ENCODE data around the gene BOLA3. TPM values are rescaled to one million over a fixed set of nuclear protein-coding genes. Genes with fewer than 3 reads are reported as not detected.

The BOLA3 gene
- total and polyA plus RNA-seq, 2 donors (not counting 3 experiments of a cell fraction or from before 2014, with no cell fraction given): 28.7 to 42.4 TPM

GRCh38 chr2:74174909-74175308 lies 27.2 kb upstream of the BOLA3 start:
- no peak overlapping the region for H3K4me2 ChIP-seq (ENCODE audit: insufficient read depth, low read length)
- peaks cover 5% of the 10 kb centered on the region for H4K20me1 ChIP-seq (replicated peaks; ENCODE audit: control insufficient read depth, extremely low read depth, insufficient read depth, low read length)
- H3K4me3 ChIP-seq (replicated peaks in 1 of 3; ENCODE audit: insufficient read depth in 1 of 3, low read depth in 1 of 3, low read length in 3 of 3): no peak overlapping the region
- no TSS peak for BruUV-seq (replicated peaks)
- peaks cover 9% of the 10 kb centered on the region for H3K4me1 ChIP-seq (ENCODE audit: control insufficient read depth, extremely low read depth, insufficient read depth, low read length)
- CTCF ChIA-PET: interaction anchor here (0.7 kb wide), 1 partner anchor 11 kb away, joined by 3 read pairs; no protein-coding TSS in a partner anchor
- H3K79me2 ChIP-seq (ENCODE audit: control insufficient read depth, insufficient read depth, low read length): peaks cover 66% of the 10 kb centered on the region
- dilution Hi-C loops (cut with MboI; ENCODE audit: extremely low pct_ligation_motif_present, low sequenced_read_pairs): no loop called here
- no peaks in the 10 kb centered on the region for H3K27me3 ChIP-seq (ENCODE audit: control insufficient read depth in 2 of 2, insufficient read depth in 2 of 2, low read length in 2 of 2)
- TF ChIP-seq POLR2A (IDR thresholded peaks at IDR 0.05; ENCODE audit: low read depth, low read length): no peak
- no peak for TF ChIP-seq POLR2AphosphoS5 (IDR thresholded peaks at IDR 0.05; ENCODE audit: insufficient read depth, low read depth, low read length)
- TF ChIP-seq MAX (IDR thresholded peaks at IDR 0.05; ENCODE audit: insufficient read depth, insufficient read length): no peak
- no peak for TF ChIP-seq CTCF (IDR thresholded peaks at IDR 0.05; ENCODE audit: extremely low read depth in 1 of 2, insufficient read depth in 1 of 2, low read depth in 1 of 2, low read length in 2 of 2)
- no peak for TF ChIP-seq JUN (IDR thresholded peaks at IDR 0.05; ENCODE audit: borderline replicate concordance, insufficient read depth, insufficient read length, low read depth)
- no peak for TF ChIP-seq FOS (IDR thresholded peaks at IDR 0.05; ENCODE audit: borderline replicate concordance, insufficient read depth, low read length)
- TF ChIP-seq GATA2 (IDR thresholded peaks at IDR 0.05; ENCODE audit: insufficient read depth, insufficient read length, low read depth, low read length): no peak
- no peak for TF ChIP-seq MYC (IDR thresholded peaks at IDR 0.05; ENCODE audit: low read depth, low read length)
- no peak for TF ChIP-seq EZH2 (IDR thresholded peaks at IDR 0.05; ENCODE audit: borderline replicate concordance, low read depth, low read length, severe bottlenecking)
- H3K36me3 ChIP-seq (ENCODE audit: control insufficient read depth in 2 of 2, extremely low read depth in 1 of 2, insufficient read depth in 2 of 2, low read length in 2 of 2): peaks cover 6 to 9% of the 10 kb centered on the region in 2 experiments
- no peak overlapping the region for H3K27ac ChIP-seq (ENCODE audit: insufficient read depth, low read depth, low read length)
- POLR2A ChIA-PET: no interaction called here
- H3K9ac ChIP-seq (replicated peaks; ENCODE audit: extremely low read depth, insufficient read depth, low read length): no peak overlapping the region
- H3K9me1 ChIP-seq (replicated peaks; ENCODE audit: control insufficient read depth, extremely low read depth, insufficient read depth, low read length): no peaks in the 10 kb centered on the region
- H2AFZ ChIP-seq (ENCODE audit: low read depth, low read length): no peak overlapping the region
- no peaks in the 10 kb centered on the region for H3K9me3 ChIP-seq (replicated peaks; ENCODE audit: control insufficient read depth, insufficient read depth, low read length)
- intact Hi-C loops (cut with micrococcal nuclease): no loop called here
- DNase-seq (ENCODE audit: low read depth, low spot score): no peak
- FAIRE-seq: no peak
